HCT116 (cell line): ENCODE data around the gene TMC2. TPM values are rescaled to one million over a fixed set of nuclear protein-coding genes. Genes with fewer than 3 reads are reported as not detected.

Source experiments
- ATAC-seq: fragments of 200-7000 bp; cut with Tn5 transposase; 2 replicates; pipeline ENCODE4 v1.9.1; 2020; ENCODE audit warnings: mild to moderate bottlenecking, moderate library complexity
- BruUV-seq: library from RNA; stranded (reverse); fragments of 400-500 nt; replicated peaks from 2 replicates; lab custom pipeline; 2021; lab: Mats Ljungman, UMichigan
- CTCF ChIA-PET: fragments of 300-600 bp; sonication (Branson Sonifier 250); formaldehyde crosslinking; loops from one replicate; lab custom pipeline; 2021; ENCODE audit warnings: antibody characterized with exemption; lab: Charles Lee
- POLR2A ChIA-PET: fragments of 300-600, 350-600 bp; sonication (Branson Sonifier 250); formaldehyde crosslinking; loops from one replicate; lab custom pipeline; 2021; ENCODE audit warnings: antibody characterized with exemption; lab: Charles Lee
- RAD21 ChIA-PET, 2 experiments: fragments of 300-600 bp; sonication (Branson Sonifier 250); formaldehyde crosslinking; loops; one replicate each; lab custom pipeline; 2023; ENCODE audit warnings: low total read pairs in 2 of 2; ENCODE audit not compliant: uncharacterized antibody in 2 of 2, unreplicated experiment in 2 of 2, low non-redundant PET in 1 of 2; lab: Charles Lee
- DNase-seq: peaks from one replicate; pipeline ENCODE4 v3.0.0-alpha.2; 2010; ENCODE audit warnings: low read depth, low spot score
- H2AFZ ChIP-seq: fragments of 200-600 bp; shearing (Covaris generic), sonication (generic); 2 replicates; pipeline ENCODE4 v1.6.1; 2017; ENCODE audit warnings: low read depth, mixed run types, mixed read lengths, antibody characterized with exemption, low read length; ENCODE audit not compliant: poor library complexity, severe bottlenecking
- H3K27ac ChIP-seq: 2 replicates; pipeline ENCODE4 v1.5.1; 2012; ENCODE audit warnings: low read depth, low read length
- H3K27me3 ChIP-seq: fragments of 200-600 bp; sonication (generic); 2 replicates; pipeline ENCODE4 v1.6.1; 2016; ENCODE audit warnings: mixed run types, low read length, mixed read lengths; ENCODE audit not compliant: insufficient read depth
- H3K36me3 ChIP-seq, 2 experiments: fragments of 200-500 bp in 1 of 2; fragments of 200-600 bp in 1 of 2; sonication (Bioruptor generic) in 1 of 2; sonication (generic) in 1 of 2; 2 replicates each; pipeline versions ENCODE4 v1.5.1 to v1.6.1; 2014 to 2016; ENCODE audit warnings: low read length in 2 of 2, inconsistent platforms in 1 of 2, mixed read lengths in 1 of 2, mixed run types in 1 of 2; ENCODE audit not compliant: insufficient read depth in 2 of 2, control insufficient read depth in 1 of 2
- H3K4me1 ChIP-seq, 2 experiments: fragments of 200-600 bp in 1 of 2; sonication (generic) in 1 of 2; 2 replicates each; pipeline versions ENCODE4 v1.5.1 to v1.6.1; 2012 to 2017; ENCODE audit warnings: low read length in 2 of 2, inconsistent platforms in 1 of 2, mild to moderate bottlenecking in 1 of 2, mixed read lengths in 1 of 2, mixed run types in 1 of 2, moderate library complexity in 1 of 2; ENCODE audit not compliant: insufficient read depth in 2 of 2, control insufficient read depth in 1 of 2
- H3K4me2 ChIP-seq: fragments of 200-600 bp; sonication (generic); 2 replicates; pipeline ENCODE4 v1.6.1; 2017; ENCODE audit warnings: mixed run types, low read length, mixed read lengths
- H3K4me3 ChIP-seq, 2 experiments: fragments of 200-600 bp in 1 of 2; sonication (generic) in 1 of 2; replicated peaks in 1 of 2; 2 replicates each; pipeline ENCODE4 v1.5.1; 2011 to 2016; ENCODE audit warnings: low read length in 2 of 2, control low read depth in 1 of 2, low read depth in 1 of 2, mild to moderate bottlenecking in 1 of 2, mixed read lengths in 1 of 2, mixed run types in 1 of 2
- H3K79me2 ChIP-seq: fragments of 200-600 bp; sonication (generic); 2 replicates; pipeline ENCODE4 v1.6.1; 2017; ENCODE audit warnings: mild to moderate bottlenecking, mixed run types, low read length, moderate library complexity, mixed read lengths; ENCODE audit not compliant: insufficient read depth
- H3K9ac ChIP-seq: fragments of 200-600 bp; sonication (generic); 2 replicates; pipeline ENCODE4 v1.6.1; 2016; ENCODE audit warnings: low read length, mixed read lengths
- H3K9me2 ChIP-seq: fragments of 200-600 bp; sonication (generic), shearing (Covaris generic); 2 replicates; pipeline ENCODE4 v1.6.1; 2017; ENCODE audit warnings: mixed run types, mild to moderate bottlenecking, moderate library complexity; ENCODE audit not compliant: insufficient read depth
- H3K9me3 ChIP-seq, 2 experiments: fragments of 200-500 bp in 1 of 2; fragments of 200-600 bp in 1 of 2; sonication (Bioruptor generic) in 1 of 2; sonication (generic) in 1 of 2; 2 replicates each; pipeline ENCODE4 v1.6.1; 2014 to 2017; ENCODE audit warnings: low read length in 2 of 2, mixed read lengths in 2 of 2, inconsistent platforms in 1 of 2, low read depth in 1 of 2, mild to moderate bottlenecking in 1 of 2, mixed run types in 1 of 2, moderate library complexity in 1 of 2; ENCODE audit not compliant: control insufficient read depth in 1 of 2, insufficient read depth in 1 of 2
- H4K20me1 ChIP-seq: fragments of 200-600 bp; sonication (generic), shearing (Covaris generic); 2 replicates; pipeline ENCODE4 v1.6.1; 2017; ENCODE audit warnings: mixed run types, mild to moderate bottlenecking, moderate library complexity; ENCODE audit not compliant: insufficient read depth
- ATF3 ChIP-seq: IDR thresholded peaks from 2 replicates; pipeline ENCODE4 v1.6.1; 2012
- CBX3 ChIP-seq: IDR thresholded peaks from 2 replicates; pipeline ENCODE4 v1.6.1; 2012; ENCODE audit warnings: low read depth
- CTCF ChIP-seq, 3 experiments: fragments of 200-600 bp in 1 of 3; sonication (generic) in 1 of 3; IDR thresholded peaks in 2 of 3; conservative IDR thresholded peaks in 1 of 3; 2 replicates each; pipeline ENCODE4 v1.5.1; 2012 to 2017; ENCODE audit warnings: low read depth in 2 of 3, low read length in 2 of 3, antibody characterized with exemption in 1 of 3, borderline replicate concordance in 1 of 3, control low read depth in 1 of 3, mild to moderate bottlenecking in 1 of 3, mixed read lengths in 1 of 3, mixed run types in 1 of 3, moderate library complexity in 1 of 3; ENCODE audit not compliant: insufficient read depth in 1 of 3
- ELF1 ChIP-seq: IDR thresholded peaks from 2 replicates; pipeline ENCODE4 v1.6.1; 2012; ENCODE audit warnings: low read depth, borderline replicate concordance
- EZH2 ChIP-seq: fragments of 200-600 bp; sonication (generic); IDR thresholded peaks from 2 replicates; pipeline ENCODE4 v1.6.1; 2017; ENCODE audit warnings: antibody characterized with exemption, mixed run types
- EZH2phosphoT487 ChIP-seq: fragments of 200-600 bp; IDR thresholded peaks from 2 replicates; pipeline ENCODE4 v1.6.1; 2018; ENCODE audit warnings: antibody characterized with exemption, borderline replicate concordance
- FOSL1 ChIP-seq: IDR thresholded peaks from 2 replicates; pipeline ENCODE4 v1.6.1; 2012; ENCODE audit warnings: low read depth
- JUND ChIP-seq: IDR thresholded peaks from 2 replicates; pipeline ENCODE4 v1.6.1; 2012
- MAX ChIP-seq: IDR thresholded peaks from 2 replicates; pipeline ENCODE4 v1.6.1; 2012
- POLR2AphosphoS5 ChIP-seq: IDR thresholded peaks from 2 replicates; pipeline ENCODE4 v1.6.1; 2011; ENCODE audit warnings: mild to moderate bottlenecking, low read depth, low read length, moderate library complexity
- RAD21 ChIP-seq: IDR thresholded peaks from 2 replicates; pipeline ENCODE4 v1.6.1; 2012; ENCODE audit warnings: low read depth, mild to moderate bottlenecking
- REST ChIP-seq: IDR thresholded peaks from 2 replicates; pipeline ENCODE4 v1.6.1; 2012; ENCODE audit warnings: low read depth
- SRF ChIP-seq: IDR thresholded peaks from 2 replicates; pipeline ENCODE4 v1.6.1; 2012; ENCODE audit warnings: low read depth
- TCF7L2 ChIP-seq: IDR thresholded peaks from 2 replicates; pipeline ENCODE4 v1.7.0; 2011; ENCODE audit warnings: borderline replicate concordance, inconsistent platforms; ENCODE audit not compliant: insufficient read depth, insufficient read length; ENCODE audit errors: extremely low read depth
- ZBTB33 ChIP-seq: IDR thresholded peaks from 2 replicates; pipeline ENCODE4 v1.6.1; 2011; ENCODE audit warnings: mild to moderate bottlenecking, low read length, moderate library complexity; ENCODE audit not compliant: insufficient replicate concordance; ENCODE audit errors: extremely low read depth
- ZFX ChIP-seq: fragments of 450-650 bp; IDR thresholded peaks from 2 replicates; pipeline ENCODE4 v1.6.1; 2017
- intact Hi-C: fragments of 100-400 bp; cut with micrococcal nuclease; formaldehyde crosslinking; loops from 2 replicates; pipeline ENCODE4 v1.10.0; 2022
- total RNA-seq: library from RNA; stranded (reverse); gene quantifications from one replicate; pipeline ENCODE4 v1.2.1, GENCODE V29; 2021; ENCODE audit not compliant: unreplicated experiment

TMC2 gene
- total RNA-seq, 1 experiment from 2014 or later, result not detected

GRCh38 chr20:2596673-2597279, 60.4 kb downstream of the TMC2 start:
- ChIA-PET CTCF (no interaction called here), POLR2A (no interaction called here), RAD21 (no interaction called here)
- ATAC-seq (no peak), DNase-seq (no peak)
- H3K36me3 ChIP-seq, result no peaks in the 10 kb centered on the region
- H3K4me2 ChIP-seq, result no peak overlapping the region
- no peak overlapping the region for H3K27ac ChIP-seq
- H3K27me3 ChIP-seq, result no peaks in the 10 kb centered on the region
- no peak overlapping the region for H3K4me3 ChIP-seq
- no peak for TF ChIP-seq ZBTB33
- TF ChIP-seq SRF, result no peak
- TF ChIP-seq POLR2AphosphoS5, result no peak
- no peak for TF ChIP-seq ATF3
- TF ChIP-seq EZH2, result no peak
- TF ChIP-seq REST, result no peak
- TF ChIP-seq MAX, result no peak
- TF ChIP-seq ZFX, result no peak
- TF ChIP-seq JUND, result no peak
- no peak for TF ChIP-seq TCF7L2
- no peak for TF ChIP-seq FOSL1
- TF ChIP-seq CBX3, result no peak
- TF ChIP-seq ELF1, result no peak
- no peak for TF ChIP-seq RAD21
- no peak for TF ChIP-seq EZH2phosphoT487
- TF ChIP-seq CTCF (IDR thresholded peaks at IDR 0.05 in 2 of 3, conservative IDR thresholded peaks at IDR 0.05 in 1 of 3; ENCODE audit: borderline replicate concordance in 1 of 3, insufficient read depth in 1 of 3, low read depth in 2 of 3, low read length in 2 of 3), result no peak
- H4K20me1 ChIP-seq, result no peaks in the 10 kb centered on the region
- intact Hi-C loops, result no loop called here
- H3K9ac ChIP-seq, result no peak overlapping the region
- H3K79me2 ChIP-seq, result no peaks in the 10 kb centered on the region
- H3K9me2 ChIP-seq, result no peaks in the 10 kb centered on the region
- no TSS peak for BruUV-seq
- no peaks in the 10 kb centered on the region for H3K4me1 ChIP-seq
- no peak overlapping the region for H2AFZ ChIP-seq
- H3K9me3 ChIP-seq, result no peaks in the 10 kb centered on the region
